A549 (cell line): ENCODE results near the gene ROBO1.

ENCODE experiments used
- BHLHE40 ChIP-seq: IDR thresholded peaks from 2 replicates; pipeline ENCODE4 v1.6.1; 2012; ENCODE audit warnings: low read depth, low read length, inconsistent platforms
- CEBPB ChIP-seq, 2 experiments: fragments of >200 bp in 1 of 2; sonication (Bioruptor Twin) in 1 of 2; formaldehyde crosslinking in 1 of 2; IDR thresholded peaks; 2 replicates each; pipeline ENCODE4 v1.6.1; 2012 to 2016
- ESRRA ChIP-seq: fragments of 150-350 bp; IDR thresholded peaks from 2 replicates; pipeline ENCODE4 v1.6.1; 2014; ENCODE audit warnings: mild to moderate bottlenecking, low read length, borderline replicate concordance
- KDM1A ChIP-seq: fragments of 200-600 bp; sonication (generic); IDR thresholded peaks from 2 replicates; pipeline ENCODE4 v1.6.1; 2016; ENCODE audit warnings: low read depth, mild to moderate bottlenecking
- POLR2A ChIP-seq: IDR thresholded peaks from 2 replicates; pipeline ENCODE4 v1.6.1; 2012; ENCODE audit warnings: mild to moderate bottlenecking, low read length
- POLR2AphosphoS2 ChIP-seq: conservative IDR thresholded peaks from 2 replicates; pipeline ENCODE4 v1.6.1; 2012; ENCODE audit warnings: low read length, improper control_type of control experiment, inconsistent platforms
- RNF2 ChIP-seq: fragments of 200-600 bp; sonication (generic); IDR thresholded peaks from 2 replicates; pipeline ENCODE4 v1.6.1; 2016; ENCODE audit warnings: low read depth, mild to moderate bottlenecking, antibody characterized with exemption, moderate library complexity, borderline replicate concordance
- TF ChIP-seq, protein P1 (sequence below): fragments of >200 bp; sonication (Bioruptor Twin); formaldehyde crosslinking; IDR thresholded peaks from 3 replicates; pipeline ENCODE4 v1.5.1; 2016
- TF ChIP-seq, protein P2 (sequence below): IDR thresholded peaks from 2 replicates; pipeline ENCODE4 v1.6.1; 2012; ENCODE audit warnings: low read depth, borderline replicate concordance

DNA sequence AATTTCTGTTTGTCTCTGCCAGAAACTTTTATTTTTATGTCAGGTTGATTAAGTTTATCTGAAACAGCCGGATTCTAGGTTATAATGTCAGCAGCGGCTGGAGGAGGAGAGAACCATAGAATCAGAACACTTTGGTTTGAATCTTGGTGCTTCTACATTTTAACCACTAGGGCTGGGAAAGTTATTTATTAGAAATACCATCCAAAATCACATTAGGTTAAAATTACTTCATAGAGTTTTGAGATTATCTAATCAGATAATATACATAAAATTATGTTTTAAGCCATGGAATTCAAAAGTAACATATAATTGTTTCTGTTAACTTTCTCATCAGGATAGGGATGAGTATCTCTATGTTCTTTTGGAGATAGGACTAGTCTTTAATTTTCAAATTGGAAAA, 502.9 kb downstream of the ROBO1 start:
- TF ChIP-seq, protein P1, sequence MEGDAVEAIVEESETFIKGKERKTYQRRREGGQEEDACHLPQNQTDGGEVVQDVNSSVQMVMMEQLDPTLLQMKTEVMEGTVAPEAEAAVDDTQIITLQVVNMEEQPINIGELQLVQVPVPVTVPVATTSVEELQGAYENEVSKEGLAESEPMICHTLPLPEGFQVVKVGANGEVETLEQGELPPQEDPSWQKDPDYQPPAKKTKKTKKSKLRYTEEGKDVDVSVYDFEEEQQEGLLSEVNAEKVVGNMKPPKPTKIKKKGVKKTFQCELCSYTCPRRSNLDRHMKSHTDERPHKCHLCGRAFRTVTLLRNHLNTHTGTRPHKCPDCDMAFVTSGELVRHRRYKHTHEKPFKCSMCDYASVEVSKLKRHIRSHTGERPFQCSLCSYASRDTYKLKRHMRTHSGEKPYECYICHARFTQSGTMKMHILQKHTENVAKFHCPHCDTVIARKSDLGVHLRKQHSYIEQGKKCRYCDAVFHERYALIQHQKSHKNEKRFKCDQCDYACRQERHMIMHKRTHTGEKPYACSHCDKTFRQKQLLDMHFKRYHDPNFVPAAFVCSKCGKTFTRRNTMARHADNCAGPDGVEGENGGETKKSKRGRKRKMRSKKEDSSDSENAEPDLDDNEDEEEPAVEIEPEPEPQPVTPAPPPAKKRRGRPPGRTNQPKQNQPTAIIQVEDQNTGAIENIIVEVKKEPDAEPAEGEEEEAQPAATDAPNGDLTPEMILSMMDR: no peak
- TF ChIP-seq ESRRA (no peak), BHLHE40 (no peak), POLR2A (no peak), CEBPB (IDR thresholded peaks at IDR 0.05) (no peak), KDM1A (no peak), POLR2AphosphoS2 (no peak), RNF2 (no peak)
- TF ChIP-seq, protein P2, sequence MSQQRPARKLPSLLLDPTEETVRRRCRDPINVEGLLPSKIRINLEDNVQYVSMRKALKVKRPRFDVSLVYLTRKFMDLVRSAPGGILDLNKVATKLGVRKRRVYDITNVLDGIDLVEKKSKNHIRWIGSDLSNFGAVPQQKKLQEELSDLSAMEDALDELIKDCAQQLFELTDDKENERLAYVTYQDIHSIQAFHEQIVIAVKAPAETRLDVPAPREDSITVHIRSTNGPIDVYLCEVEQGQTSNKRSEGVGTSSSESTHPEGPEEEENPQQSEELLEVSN: no peak
